ENCODE results near the gene KDSR.

DNA sequence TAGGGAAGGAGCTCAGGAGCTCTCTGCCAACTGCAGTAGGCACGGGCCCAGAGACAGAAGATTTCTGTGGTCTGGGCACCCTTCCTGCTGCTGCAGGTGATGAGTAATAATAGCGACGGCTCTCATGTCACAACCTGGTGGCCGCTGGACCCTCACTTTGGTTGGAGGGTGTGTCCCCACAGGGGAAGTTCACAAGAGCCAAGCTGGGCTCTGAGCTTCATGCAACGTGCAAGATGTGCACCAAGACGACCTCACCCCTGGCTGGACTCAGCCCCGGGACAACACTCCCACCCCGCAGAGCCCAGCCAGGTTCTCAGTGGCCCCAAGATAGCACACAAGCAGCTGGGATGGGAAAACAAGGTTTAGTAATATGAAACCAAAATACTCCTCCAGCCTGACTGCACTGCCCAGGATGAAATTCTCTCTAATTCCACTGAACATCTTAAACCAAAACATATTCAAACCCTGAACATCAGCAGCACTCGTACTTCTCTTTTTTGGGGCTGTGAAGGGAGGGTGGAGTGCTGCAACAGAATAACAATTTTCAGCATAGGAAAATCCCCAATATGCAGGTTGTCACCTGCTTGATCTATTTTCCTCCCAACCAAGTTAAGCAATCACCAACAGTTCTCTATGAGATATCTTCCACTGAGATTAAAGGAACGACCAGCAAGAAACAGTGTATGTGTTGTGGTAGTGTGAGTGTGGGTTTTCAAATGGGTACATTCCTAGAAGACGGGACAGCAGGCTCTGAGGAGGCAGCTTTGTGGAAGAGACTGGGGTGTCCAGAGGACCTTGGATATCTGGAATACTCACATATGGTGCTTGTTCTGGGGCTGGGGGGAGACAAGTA lies 73.9 kb downstream of the KDSR start:
- TF ChIP-seq EZH2phosphoT487 (IDR thresholded peaks at IDR 0.05; ENCODE audit: insufficient read depth, low read depth): no peak
- TF ChIP-seq EZH2 (IDR thresholded peaks at IDR 0.05; ENCODE audit: insufficient read depth, poor library complexity, severe bottlenecking): no peak
